Ascending aorta (tissue), 2 donors: ENCODE data around the gene CAMSAP3. TPM values are rescaled to one million over a fixed set of nuclear protein-coding genes. Genes with fewer than 3 reads are reported as not detected.

ENCODE experiments used
- DNase-seq, 2 donors: peaks; one replicate each; pipeline ENCODE4 v3.0.0-alpha.2; 2019; ENCODE audit warnings: low spot score in 2 of 2
- H3K27ac ChIP-seq, 2 donors: fragments of 200-600 bp; sonication (generic); one replicate each; pipeline ENCODE4 v1.5.1; 2016 to 2017; ENCODE audit warnings: mild to moderate bottlenecking in 1 of 2
- H3K27me3 ChIP-seq: fragments of 200-600 bp; sonication (generic); one replicate; pipeline ENCODE4 v1.5.1; 2017
- H3K36me3 ChIP-seq, 2 donors: fragments of 200-600 bp; sonication (generic); one replicate each; pipeline ENCODE4 v1.5.1; 2016
- H3K4me1 ChIP-seq, 2 donors: fragments of 200-600 bp; sonication (generic); one replicate each; pipeline ENCODE4 v1.5.1; 2016 to 2017; ENCODE audit warnings: mild to moderate bottlenecking in 1 of 2
- H3K4me3 ChIP-seq, 2 donors: fragments of 200-600 bp; sonication (generic); one replicate each; pipeline ENCODE4 v1.5.1; 2016 to 2017; ENCODE audit warnings: mild to moderate bottlenecking in 1 of 2
- H3K9me3 ChIP-seq, 2 donors: fragments of 200-600 bp; sonication (generic); one replicate each; pipeline ENCODE4 v1.5.1; 2016
- CTCF ChIP-seq, 3 experiments: fragments of 200-600 bp in 2 of 3; fragments of 450-650 bp in 1 of 3; sonication (generic) in 2 of 3; IDR thresholded peaks; one replicate each; pipeline ENCODE4 v1.5.1; 2016 to 2019; ENCODE audit warnings: antibody characterized with exemption in 3 of 3, mild to moderate bottlenecking in 1 of 3, moderate library complexity in 1 of 3
- intact Hi-C: fragments of 100-400 bp; cut with DNase I; formaldehyde crosslinking; loops from one replicate; pipeline ENCODE4 v1.15.1; 2023
- total RNA-seq: library from RNA; depleted of rRNA; stranded (reverse); fragments of >200 nt; gene quantifications from one replicate; pipeline ENCODE4 v1.1.0, GENCODE V29; 2016

The CAMSAP3 gene
- total RNA-seq, 1 donor from 2014 or later = not detected

- intact Hi-C loops = no loop called here
- Histone ChIP-seq H3K4me3 (no peak overlapping the region), H3K27ac (no peak overlapping the region), H3K36me3 (no peaks in the 10 kb centered on the region), H3K9me3 (no peaks in the 10 kb centered on the region), H3K27me3 (no peaks in the 10 kb centered on the region), H3K4me1 (peaks cover 0 to 1% of the 10 kb centered on the region in 2 donors)
- no peak for DNase-seq
- TF ChIP-seq CTCF (IDR thresholded peaks at IDR 0.05) = no peak
Observed at GRCh38 chr19:7657131-7657751, 61.6 kb downstream of the CAMSAP3 start.

- Histone ChIP-seq H3K9me3 (no peaks in the 10 kb centered on the region), H3K27me3 (no peaks in the 10 kb centered on the region), H3K36me3 (no peaks in the 10 kb centered on the region), H3K4me1 (no peaks in the 10 kb centered on the region), H3K4me3 (no peak overlapping the region), H3K27ac (no peak overlapping the region)
- no peak for TF ChIP-seq CTCF (IDR thresholded peaks at IDR 0.05)
- intact Hi-C loops = no loop called here
- no peak for DNase-seq
Observed at GRCh38 chr19:7658219-7658686, 62.6 kb downstream of the CAMSAP3 start.

GRCh38 chr19:7661744-7662538 is 66.3 kb downstream of the CAMSAP3 start:
- no peak overlapping the region for H3K27ac ChIP-seq
- no peaks in the 10 kb centered on the region for H3K4me1 ChIP-seq
- no peak for TF ChIP-seq CTCF (IDR thresholded peaks at IDR 0.05)
- H3K4me3 ChIP-seq = no peak overlapping the region
- no peaks in the 10 kb centered on the region for H3K9me3 ChIP-seq
- H3K27me3 ChIP-seq = no peaks in the 10 kb centered on the region
- intact Hi-C loops = no loop called here
- H3K36me3 ChIP-seq = no peaks in the 10 kb centered on the region
- DNase-seq = no peak

- no peak for TF ChIP-seq CTCF (IDR thresholded peaks at IDR 0.05)
- no peak overlapping the region for H3K27ac ChIP-seq
- intact Hi-C loops = no loop called here
Observed at GRCh38 chr19:7662657-7663056, 67.0 kb downstream of the CAMSAP3 start.

GRCh38 chr19:7663706-7664105 is 68.0 kb downstream of the CAMSAP3 start:
- intact Hi-C loops = no loop called here
- H3K9me3 ChIP-seq = no peaks in the 10 kb centered on the region

More at GRCh38 chr19:7662657-7663056, 67.0 kb downstream of the CAMSAP3 start:
- no peaks in the 10 kb centered on the region for H3K36me3 ChIP-seq
- H3K4me3 ChIP-seq = no peak overlapping the region
- no peaks in the 10 kb centered on the region for H3K9me3 ChIP-seq
- no peaks in the 10 kb centered on the region for H3K4me1 ChIP-seq
- no peaks in the 10 kb centered on the region for H3K27me3 ChIP-seq
- no peak for DNase-seq

More at GRCh38 chr19:7663706-7664105, 68.0 kb downstream of the CAMSAP3 start:
- DNase-seq = no peak
- Histone ChIP-seq H3K4me1 (no peaks in the 10 kb centered on the region), H3K27ac (no peak overlapping the region), H3K27me3 (no peaks in the 10 kb centered on the region), H3K4me3 (no peak overlapping the region), H3K36me3 (no peaks in the 10 kb centered on the region)
- TF ChIP-seq CTCF (IDR thresholded peaks at IDR 0.05) = no peak
